ENCODE measurements around the gene SRP54. TPM values are rescaled to one million over a fixed set of nuclear protein-coding genes. Genes with fewer than 3 reads are reported as not detected.

Gene SRP54
- total RNA-seq, result 37.6 TPM

GRCh38 chr14:34982421-34983147 is at the start of gene SRP54:
SRP54 (plus strand) TSS chr14:34982992; CDS start chr14:34996710, 13,718 bp downstream.
- peak in 1 of 2 donors; percentile 94 for TF ChIP-seq POLR2A (IDR thresholded peaks at IDR 0.05)
- TF ChIP-seq POLR2AphosphoS5 (IDR thresholded peaks at IDR 0.05; ENCODE audit: insufficient read depth in 1 of 2, low read depth in 1 of 2), result peak; percentile 95 to 97
- peak in 1 of 3 experiments; percentile 27 for TF ChIP-seq CTCF (IDR thresholded peaks at IDR 0.05)
- no peaks in the 10 kb centered on the region for H3K36me3 ChIP-seq
- intact Hi-C loops (cut with DNase I), result loop anchor here (2.0 kb wide), 2 partner anchors 64 to 108 kb away; partner anchors contain the start of genes BAZ1A and FAM177A1
- peak within 1 kb of the TSS; percentile 97 for H3K27ac ChIP-seq
- peak within 1 kb of the TSS; percentile 63 to 98 for H3K4me3 ChIP-seq
- DNase-seq (ENCODE audit: extremely low spot score in 2 of 2), result peak; percentile 99
- no peaks in the 10 kb centered on the region for H3K9me3 ChIP-seq
- H3K4me1 ChIP-seq, result peaks cover 55% of the 10 kb centered on the region
- H3K27me3 ChIP-seq, result no peaks in the 10 kb centered on the region

- no peaks in the 10 kb centered on the region for H3K36me3 ChIP-seq
- peaks cover 7% of the 10 kb centered on the region for H3K4me1 ChIP-seq
- H3K9me3 ChIP-seq, result no peaks in the 10 kb centered on the region
- H3K27me3 ChIP-seq, result no peaks in the 10 kb centered on the region
- intact Hi-C loops (cut with DNase I), result no loop called here
- TF ChIP-seq POLR2AphosphoS5 (IDR thresholded peaks at IDR 0.05; ENCODE audit: insufficient read depth in 1 of 2, low read depth in 1 of 2) (no peak), POLR2A (IDR thresholded peaks at IDR 0.05) (no peak), CTCF (IDR thresholded peaks at IDR 0.05) (no peak)
- DNase-seq (ENCODE audit: extremely low spot score in 2 of 2), result no peak
- H3K27ac ChIP-seq, result no peak overlapping the region
- H3K4me3 ChIP-seq, result no peak overlapping the region
Measured at GRCh38 chr14:34933301-34933700, 49.5 kb upstream of the SRP54 start.

GRCh38 chr14:34935488-34935887 is 47.3 kb upstream of the SRP54 start:
- H3K4me3 ChIP-seq, result no peak overlapping the region
- H3K9me3 ChIP-seq, result no peaks in the 10 kb centered on the region
- H3K4me1 ChIP-seq, result peaks cover 7% of the 10 kb centered on the region
- no peak for DNase-seq (ENCODE audit: extremely low spot score in 2 of 2)
- no peaks in the 10 kb centered on the region for H3K36me3 ChIP-seq
- TF ChIP-seq POLR2AphosphoS5 (IDR thresholded peaks at IDR 0.05; ENCODE audit: insufficient read depth in 1 of 2, low read depth in 1 of 2) (no peak), CTCF (IDR thresholded peaks at IDR 0.05) (no peak), POLR2A (IDR thresholded peaks at IDR 0.05) (no peak)
- intact Hi-C loops (cut with DNase I), result no loop called here
- no peaks in the 10 kb centered on the region for H3K27me3 ChIP-seq
- no peak overlapping the region for H3K27ac ChIP-seq

- DNase-seq (ENCODE audit: extremely low spot score in 2 of 2), result no peak
- H3K36me3 ChIP-seq, result no peaks in the 10 kb centered on the region
Measured at GRCh38 chr14:34937442-34937841, 45.4 kb upstream of the SRP54 start.

More at GRCh38 chr14:34937442-34937841, 45.4 kb upstream of the SRP54 start:
- Histone ChIP-seq H3K9me3 (no peaks in the 10 kb centered on the region), H3K4me3 (no peak overlapping the region), H3K27me3 (no peaks in the 10 kb centered on the region), H3K4me1 (no peaks in the 10 kb centered on the region), H3K27ac (no peak overlapping the region)
- no peak for TF ChIP-seq POLR2A (IDR thresholded peaks at IDR 0.05)
- no peak for TF ChIP-seq CTCF (IDR thresholded peaks at IDR 0.05)
- no peak for TF ChIP-seq POLR2AphosphoS5 (IDR thresholded peaks at IDR 0.05; ENCODE audit: insufficient read depth in 1 of 2, low read depth in 1 of 2)
- intact Hi-C loops (cut with DNase I), result no loop called here
